Measurements from ENCODE around the gene SMTN.

SMTN gene

GRCh38 chr22:31081963-31082605 lies 966 bp downstream of the SMTN start:
- Mint-ChIP-seq H3K27ac (peak overlapping the region; percentile 49), H3K36me3 (ENCODE audit: low read depth) (peaks cover 3% of the 10 kb centered on the region), H3K27me3 (ENCODE audit: low read depth) (no peaks in the 10 kb centered on the region), H3K4me1 (ENCODE audit: low read depth) (peaks cover 36% of the 10 kb centered on the region), H3K9me3 (no peaks in the 10 kb centered on the region), H3K4me3 (peak overlapping the region; percentile 88)
- DNase-seq (ENCODE audit: low spot score), result peak; percentile 27

- peaks cover 3% of the 10 kb centered on the region for H3K36me3 Mint-ChIP-seq (ENCODE audit: low read depth)
- peaks cover 36% of the 10 kb centered on the region for H3K4me1 Mint-ChIP-seq (ENCODE audit: low read depth)
- no peaks in the 10 kb centered on the region for H3K9me3 Mint-ChIP-seq
- H3K27me3 Mint-ChIP-seq (ENCODE audit: low read depth), result no peaks in the 10 kb centered on the region
- peak; percentile 48 for DNase-seq (ENCODE audit: low spot score)
- peak overlapping the region; percentile 62 for H3K27ac Mint-ChIP-seq
- H3K4me3 Mint-ChIP-seq, result peak overlapping the region; percentile 88
These were observed 1.7 kb downstream of the SMTN start for GRCh38 chr22:31082606-31083376.

GRCh38 chr22:31083377-31083768 lies 2.3 kb downstream of the SMTN start:
- H3K4me3 Mint-ChIP-seq, result peak overlapping the region; percentile 88
- H3K4me1 Mint-ChIP-seq (ENCODE audit: low read depth), result peaks cover 35% of the 10 kb centered on the region
- peaks cover 3% of the 10 kb centered on the region for H3K36me3 Mint-ChIP-seq (ENCODE audit: low read depth)
- H3K27me3 Mint-ChIP-seq (ENCODE audit: low read depth), result no peaks in the 10 kb centered on the region
- no peak overlapping the region for H3K27ac Mint-ChIP-seq
- no peaks in the 10 kb centered on the region for H3K9me3 Mint-ChIP-seq
- DNase-seq (ENCODE audit: low spot score), result no peak

- DNase-seq (ENCODE audit: low spot score), result no peak
- Mint-ChIP-seq H3K4me3 (peak overlapping the region; percentile 88), H3K27me3 (ENCODE audit: low read depth) (no peaks in the 10 kb centered on the region), H3K4me1 (ENCODE audit: low read depth) (peaks cover 34% of the 10 kb centered on the region), H3K27ac (peak overlapping the region; percentile 78), H3K9me3 (no peaks in the 10 kb centered on the region), H3K36me3 (ENCODE audit: low read depth) (peaks cover 3% of the 10 kb centered on the region)
These were observed 3.0 kb downstream of the SMTN start for GRCh38 chr22:31083923-31084810.

GRCh38 chr22:31084811-31085492 lies 3.8 kb downstream of the SMTN start:
- peak; percentile 89 for DNase-seq (ENCODE audit: low spot score)
- H3K27ac Mint-ChIP-seq, result peak overlapping the region; percentile 79
- no peaks in the 10 kb centered on the region for H3K27me3 Mint-ChIP-seq (ENCODE audit: low read depth)
- H3K4me1 Mint-ChIP-seq (ENCODE audit: low read depth), result peaks cover 34% of the 10 kb centered on the region
- no peaks in the 10 kb centered on the region for H3K9me3 Mint-ChIP-seq
- H3K4me3 Mint-ChIP-seq, result peak overlapping the region; percentile 88
- peaks cover 3% of the 10 kb centered on the region for H3K36me3 Mint-ChIP-seq (ENCODE audit: low read depth)

GRCh38 chr22:31085493-31085824 lies 4.3 kb downstream of the SMTN start:
- peak overlapping the region; percentile 82 for H3K4me3 Mint-ChIP-seq
- no peak for DNase-seq (ENCODE audit: low spot score)
- no peaks in the 10 kb centered on the region for H3K9me3 Mint-ChIP-seq
- H3K27me3 Mint-ChIP-seq (ENCODE audit: low read depth), result no peaks in the 10 kb centered on the region
- peaks cover 3% of the 10 kb centered on the region for H3K36me3 Mint-ChIP-seq (ENCODE audit: low read depth)
- H3K4me1 Mint-ChIP-seq (ENCODE audit: low read depth), result peaks cover 32% of the 10 kb centered on the region
- H3K27ac Mint-ChIP-seq, result peak overlapping the region; percentile 79

- DNase-seq (ENCODE audit: low spot score), result no peak
- Mint-ChIP-seq H3K4me3 (no peak overlapping the region), H3K4me1 (ENCODE audit: low read depth) (peaks cover 29% of the 10 kb centered on the region), H3K27me3 (ENCODE audit: low read depth) (no peaks in the 10 kb centered on the region), H3K36me3 (ENCODE audit: low read depth) (peaks cover 3% of the 10 kb centered on the region), H3K9me3 (no peaks in the 10 kb centered on the region), H3K27ac (no peak overlapping the region)
These were observed 4.8 kb downstream of the SMTN start for GRCh38 chr22:31085928-31086327.

- Mint-ChIP-seq H3K27me3 (ENCODE audit: low read depth) (no peaks in the 10 kb centered on the region), H3K9me3 (no peaks in the 10 kb centered on the region), H3K27ac (no peak overlapping the region), H3K36me3 (ENCODE audit: low read depth) (peaks cover 3% of the 10 kb centered on the region), H3K4me1 (ENCODE audit: low read depth) (peaks cover 25% of the 10 kb centered on the region), H3K4me3 (no peak overlapping the region)
- DNase-seq (ENCODE audit: low spot score), result no peak
These were observed 5.7 kb downstream of the SMTN start for GRCh38 chr22:31086703-31087330.

- H3K4me1 Mint-ChIP-seq (ENCODE audit: low read depth), result peaks cover 16% of the 10 kb centered on the region
- no peak overlapping the region for H3K27ac Mint-ChIP-seq
- no peak overlapping the region for H3K4me3 Mint-ChIP-seq
- H3K36me3 Mint-ChIP-seq (ENCODE audit: low read depth), result peaks cover 5% of the 10 kb centered on the region
- no peaks in the 10 kb centered on the region for H3K27me3 Mint-ChIP-seq (ENCODE audit: low read depth)
- no peaks in the 10 kb centered on the region for H3K9me3 Mint-ChIP-seq
- DNase-seq (ENCODE audit: low spot score), result no peak
These were observed 6.7 kb downstream of the SMTN start for GRCh38 chr22:31087744-31088215.

- H3K4me1 Mint-ChIP-seq (ENCODE audit: low read depth), result peaks cover 10% of the 10 kb centered on the region
- no peak overlapping the region for H3K4me3 Mint-ChIP-seq
- DNase-seq (ENCODE audit: low spot score), result no peak
- H3K27ac Mint-ChIP-seq, result no peak overlapping the region
- no peaks in the 10 kb centered on the region for H3K27me3 Mint-ChIP-seq (ENCODE audit: low read depth)
- peaks cover 5% of the 10 kb centered on the region for H3K36me3 Mint-ChIP-seq (ENCODE audit: low read depth)
- H3K9me3 Mint-ChIP-seq, result no peaks in the 10 kb centered on the region
These were observed 7.3 kb downstream of the SMTN start for GRCh38 chr22:31088233-31088986.

- H3K4me3 Mint-ChIP-seq, result no peak overlapping the region
- no peaks in the 10 kb centered on the region for H3K9me3 Mint-ChIP-seq
- H3K36me3 Mint-ChIP-seq (ENCODE audit: low read depth), result peaks cover 2% of the 10 kb centered on the region
- H3K4me1 Mint-ChIP-seq (ENCODE audit: low read depth), result peaks cover under 1% of the 10 kb centered on the region
- no peaks in the 10 kb centered on the region for H3K27me3 Mint-ChIP-seq (ENCODE audit: low read depth)
- no peak for DNase-seq (ENCODE audit: low spot score)
- no peak overlapping the region for H3K27ac Mint-ChIP-seq
These were observed 8.3 kb downstream of the SMTN start for GRCh38 chr22:31089160-31090100.
